Retinal pigment epithelial cell (primary cell): ENCODE results near the gene SOD2.
A peak's percentile ranks its signal among the peaks of the same experiment; 100 is the strongest.

Experiments used
- DNase-seq: peaks from one replicate; pipeline ENCODE4 v3.0.0-alpha.2; 2010; ENCODE audit warnings: low read depth
- H3K4me3 ChIP-seq: 2 replicates; pipeline ENCODE4 v1.5.1; 2011; ENCODE audit warnings: mild to moderate bottlenecking, low read length, control low read depth, moderate library complexity
- CTCF ChIP-seq: conservative IDR thresholded peaks from 2 replicates; pipeline ENCODE4 v1.5.1; 2011; ENCODE audit warnings: low read depth, low read length, control low read depth, inconsistent platforms

SOD2 gene

GRCh38 chr6:159655409-159655988 is 37.5 kb downstream of the SOD2 start:
- H3K4me3 ChIP-seq, result no peak overlapping the region
- DNase-seq, result no peak
- no peak for TF ChIP-seq CTCF

- no peak for DNase-seq
- TF ChIP-seq CTCF, result peak; percentile 38
- H3K4me3 ChIP-seq, result no peak overlapping the region
These were observed 38.5 kb downstream of the SOD2 start for GRCh38 chr6:159654483-159655098.

- TF ChIP-seq CTCF, result no peak
- no peak overlapping the region for H3K4me3 ChIP-seq
- no peak for DNase-seq
These were observed 42.7 kb downstream of the SOD2 start for GRCh38 chr6:159650314-159650713.

- no peak for TF ChIP-seq CTCF
- no peak for DNase-seq
- H3K4me3 ChIP-seq, result no peak overlapping the region
These were observed 43.6 kb downstream of the SOD2 start for GRCh38 chr6:159649441-159649840.

GRCh38 chr6:159646733-159647132 is 46.3 kb downstream of the SOD2 start:
- peak; percentile 71 for DNase-seq
- no peak for TF ChIP-seq CTCF
- H3K4me3 ChIP-seq, result no peak overlapping the region

- no peak for TF ChIP-seq CTCF
- DNase-seq, result no peak
- no peak overlapping the region for H3K4me3 ChIP-seq
These were observed 46.9 kb downstream of the SOD2 start for GRCh38 chr6:159646116-159646515.

- no peak for TF ChIP-seq CTCF
- no peak for DNase-seq
- no peak overlapping the region for H3K4me3 ChIP-seq
These were observed 47.4 kb downstream of the SOD2 start for GRCh38 chr6:159645640-159646039.
